CD4-positive, alpha-beta T cell treated with Interleukin-15 for 4 hours (primary cell): ENCODE results near the gene PKN3.
A peak's percentile ranks its signal among the peaks of the same experiment; 100 is the strongest.

Source experiments
- DNase-seq: peaks from one replicate; pipeline ENCODE4 v3.0.0-alpha.2; 2020; ENCODE audit warnings: low spot score

PKN3 gene

GRCh38 chr9:128716581-128717254, 14.4 kb downstream of the PKN3 start:
- no peak for DNase-seq

GRCh38 chr9:128718047-128718446, 15.7 kb downstream of the PKN3 start:
- DNase-seq = no peak

DNA sequence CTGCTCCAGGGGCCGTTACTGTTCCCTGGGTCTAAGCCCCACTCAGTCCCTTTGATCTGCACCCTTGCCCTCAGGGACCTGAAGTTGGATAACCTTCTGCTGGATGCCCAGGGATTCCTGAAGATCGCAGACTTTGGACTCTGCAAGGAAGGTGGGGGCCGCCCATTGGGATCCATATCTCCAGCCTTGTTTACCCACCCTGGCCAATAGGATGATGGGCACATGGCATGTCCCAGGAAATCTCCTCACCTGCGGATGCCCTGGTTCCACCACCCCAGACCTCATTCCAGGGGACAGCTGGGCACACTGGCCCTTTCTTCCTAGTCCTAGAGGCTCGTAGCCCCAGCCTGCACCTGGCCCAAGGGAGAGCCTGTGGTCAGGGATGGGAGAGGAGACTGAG, 16.2 kb downstream of the PKN3 start:
- DNase-seq = no peak

GRCh38 chr9:128719919-128720605, 17.8 kb downstream of the PKN3 start:
- no peak for DNase-seq

- DNase-seq = no peak
Observed at GRCh38 chr9:128720841-128721486, 18.7 kb downstream of the PKN3 start.

DNA sequence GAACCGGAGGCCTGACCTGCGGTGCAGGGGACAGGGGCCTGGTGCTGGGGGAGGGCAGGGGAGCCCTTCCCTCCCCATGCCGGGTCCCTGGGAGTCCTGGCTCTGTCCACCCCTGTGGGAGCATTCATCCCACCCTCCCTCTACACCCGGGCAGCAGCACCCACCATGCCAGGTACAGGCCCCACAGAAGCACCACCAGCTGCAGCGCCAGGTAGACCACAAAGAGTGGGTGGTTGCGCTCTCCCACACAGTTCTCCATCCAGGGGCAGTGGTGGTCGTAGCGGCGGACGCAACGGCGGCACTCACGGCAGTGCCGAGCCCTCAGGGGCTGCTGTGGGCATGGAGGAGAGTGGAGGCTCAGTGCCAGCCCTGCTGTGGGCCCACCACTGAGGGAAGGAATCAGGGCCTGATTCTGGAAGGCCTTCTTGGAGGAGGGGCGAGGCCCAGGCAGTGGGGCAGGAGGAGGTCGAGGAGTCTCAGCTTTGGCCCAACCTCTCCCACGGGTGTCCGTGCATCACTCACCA, 19.2 kb downstream of the PKN3 start:
- DNase-seq = no peak

- no peak for DNase-seq
Observed at GRCh38 chr9:128722380-128723351, 20.4 kb downstream of the PKN3 start.

GRCh38 chr9:128723352-128723865, 21.1 kb downstream of the PKN3 start:
- DNase-seq = no peak

- DNase-seq = peak; percentile 99
Observed at GRCh38 chr9:128723866-128724743, 21.8 kb downstream of the PKN3 start, which contains the start of gene ZDHHC12. Gene ZDHHC12, minus strand, starts transcription at chr9:128724127. Its CDS starts 34 bp downstream, at chr9:128724093.

DNA sequence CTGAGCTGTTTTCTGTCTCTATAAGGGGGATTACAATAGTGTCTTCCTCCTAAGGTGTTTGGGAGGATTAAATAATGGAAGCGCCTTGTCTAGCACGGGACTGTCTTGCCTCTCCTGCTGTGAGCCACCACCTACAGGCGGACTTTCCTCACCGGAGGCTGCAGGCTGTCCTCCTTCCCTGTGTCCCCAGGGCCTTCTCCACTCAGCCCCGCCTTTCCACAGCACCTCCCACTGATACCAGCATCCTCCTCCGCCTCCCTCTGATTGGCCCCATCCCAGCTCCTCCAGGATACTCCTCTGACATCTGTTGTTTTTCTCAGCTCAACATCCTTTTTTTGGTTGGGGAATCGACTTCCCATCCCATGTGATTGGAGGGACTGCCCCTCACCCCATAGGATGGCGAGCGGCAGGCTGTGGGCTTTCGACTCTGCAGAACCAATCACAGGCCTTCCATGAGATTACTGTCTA, 22.5 kb downstream of the PKN3 start:
- peak; percentile 35 for DNase-seq

GRCh38 chr9:128727640-128728248, 25.4 kb downstream of the PKN3 start:
- no peak for DNase-seq

DNA sequence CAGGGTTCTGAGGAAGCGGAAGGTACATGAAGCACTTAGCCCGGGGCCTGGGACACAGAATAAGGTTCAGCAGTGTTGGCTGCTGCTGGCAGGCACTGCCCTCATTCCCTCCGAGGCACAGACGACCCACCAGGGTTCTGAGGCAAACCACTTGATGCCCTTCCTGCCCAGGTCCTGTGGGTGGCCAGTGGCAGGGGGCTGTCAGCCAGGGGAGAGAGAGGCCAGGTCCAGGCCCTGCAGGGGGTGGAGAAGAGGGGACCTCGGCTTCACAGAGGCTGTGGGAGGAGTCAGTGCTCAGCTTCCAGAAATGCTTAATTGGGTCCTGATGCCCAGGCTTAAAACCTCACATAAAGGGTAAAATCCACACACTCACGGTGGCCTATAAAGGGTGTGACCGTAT, 26.0 kb downstream of the PKN3 start:
- DNase-seq = no peak

GRCh38 chr9:128729302-128729701, 27.0 kb downstream of the PKN3 start:
- no peak for DNase-seq

- no peak for DNase-seq
Observed at GRCh38 chr9:128729766-128730517, 27.6 kb downstream of the PKN3 start.

DNA sequence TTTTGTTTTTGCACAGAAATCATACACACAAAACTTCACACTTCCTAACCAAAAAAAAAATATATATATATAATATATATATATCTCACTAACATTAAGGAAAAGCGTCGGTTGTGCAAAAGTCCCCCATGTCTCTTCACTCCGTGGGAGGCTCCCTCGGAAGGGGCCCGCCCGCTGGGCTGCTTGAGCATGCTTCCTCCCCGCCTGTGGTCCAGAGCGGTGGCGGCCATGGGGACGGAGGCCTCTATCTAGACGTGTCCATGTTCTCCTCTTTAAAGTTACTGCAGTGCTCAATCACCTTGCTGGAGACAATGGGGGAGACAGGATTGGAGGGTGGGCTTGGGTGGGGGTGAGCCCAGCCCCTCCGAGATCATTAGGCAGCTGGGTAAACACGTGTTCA, 28.8 kb downstream of the PKN3 start:
- no peak for DNase-seq

- DNase-seq = no peak
Observed at GRCh38 chr9:128731691-128732090, 29.4 kb downstream of the PKN3 start.

DNA sequence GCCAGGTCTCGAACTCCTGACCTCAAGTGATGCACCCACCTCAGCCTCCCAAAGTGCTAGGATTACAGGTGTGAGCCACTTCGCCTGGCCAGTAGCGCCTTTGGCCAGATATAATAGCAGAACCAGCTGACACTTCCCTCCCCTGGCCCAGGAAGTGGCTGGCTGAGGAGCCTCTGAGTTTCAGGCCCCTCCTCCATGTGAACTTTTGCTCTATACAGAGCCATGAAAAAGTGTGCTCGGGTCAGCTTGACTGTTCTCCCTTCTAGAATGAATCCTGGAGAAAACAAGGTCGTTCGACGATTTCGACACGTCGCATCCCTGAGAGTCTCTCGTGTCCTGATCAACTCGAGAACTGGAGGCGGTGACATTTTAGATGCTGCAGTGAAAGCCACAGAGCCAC, 30.3 kb downstream of the PKN3 start:
- DNase-seq = no peak

- peak; percentile 4 for DNase-seq
Observed at GRCh38 chr9:128733256-128733655, 31.0 kb downstream of the PKN3 start.

DNA sequence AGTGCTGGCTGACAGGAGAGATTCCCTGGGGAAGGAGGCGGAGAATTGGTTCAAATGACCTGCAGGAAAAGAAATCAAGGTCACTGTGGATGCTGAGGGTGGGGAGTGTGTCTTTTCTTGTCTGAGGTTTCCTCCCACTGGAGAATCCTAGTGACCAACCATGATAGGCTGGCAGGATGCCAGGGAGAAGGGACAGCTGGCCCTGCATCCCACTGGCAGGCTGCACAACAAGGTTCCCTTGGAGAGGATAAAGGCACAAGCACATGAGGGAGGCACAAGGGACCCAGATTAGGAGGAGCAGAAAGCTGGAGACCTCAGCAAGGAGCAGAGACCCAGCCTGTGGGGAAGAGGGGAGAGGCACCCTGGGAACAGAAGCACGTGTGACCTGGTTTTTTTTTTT, 33.1 kb downstream of the PKN3 start:
- no peak for DNase-seq
